Measurements from ENCODE around the gene ATP5IF1. TPM values are rescaled to one million over a fixed set of nuclear protein-coding genes. Genes with fewer than 3 reads are reported as not detected.

ATP5IF1 gene
- total RNA-seq: 100 to 1,000 TPM; 236 to 466 (median 385) TPM

GRCh38 chr1:28235755-28236655 is at the start of gene ATP5IF1:
ATP5IF1 (plus strand) TSS chr1:28236124; CDS start chr1:28236184, 60 bp downstream.
- peaks cover 12 to 17% of the 10 kb centered on the region in 2 donors for H3K4me1 ChIP-seq (replicated peaks in 1 of 2)

GRCh38 chr1:28190337-28190979 is 45.5 kb upstream of the ATP5IF1 start:
- 50 to 95% (median 74%) methylated on average over 1 to 3 of the region's 3 CpGs for WGBS, 10 experiments

More at GRCh38 chr1:28235755-28236655, at the start of gene ATP5IF1:
- ATAC-seq (replicated peaks in 6 of 8): peak; percentile 90 to 97 (median 96)
- Histone ChIP-seq H3K27ac (peak within 1 kb of the TSS; percentile 76 to 86), H3K4me3 (peak within 1 kb of the TSS; percentile 76 to 96 (median 88))
- 0 to 6% (median 1%) methylated on average over 1 to 49 of the region's 60 CpGs; no CpG with 5 or more reads in 4 of the 10 experiments for WGBS, 10 experiments
- in situ Hi-C loops (cut with MboI; ENCODE audit: low pct_unique_long_range_greater_than_20kb in 2 of 9, low sequenced_read_pairs in 9 of 9, unreplicated experiment in 9 of 9): no loop called here

GRCh38 chr1:28190996-28191645 is 44.8 kb upstream of the ATP5IF1 start:
- WGBS, 10 experiments: 55 to 100% (median 80%) methylated on average over 2 to 10 of the region's 12 CpGs
- in situ Hi-C loops (cut with MboI; ENCODE audit: low pct_unique_long_range_greater_than_20kb in 2 of 9, low sequenced_read_pairs in 9 of 9, unreplicated experiment in 9 of 9): no loop called here
- no peaks in the 10 kb centered on the region for H3K4me1 ChIP-seq (replicated peaks in 1 of 2)
- no peak for ATAC-seq (replicated peaks in 6 of 8)
- H3K4me3 ChIP-seq: no peak overlapping the region
- H3K27ac ChIP-seq: no peak overlapping the region

More at GRCh38 chr1:28190337-28190979, 45.5 kb upstream of the ATP5IF1 start:
- H3K27ac ChIP-seq: no peak overlapping the region
- in situ Hi-C loops (cut with MboI; ENCODE audit: low pct_unique_long_range_greater_than_20kb in 2 of 9, low sequenced_read_pairs in 9 of 9, unreplicated experiment in 9 of 9): no loop called here
- no peak overlapping the region for H3K4me3 ChIP-seq
- H3K4me1 ChIP-seq (replicated peaks in 1 of 2): no peaks in the 10 kb centered on the region
- no peak for ATAC-seq (replicated peaks in 6 of 8)

DNA sequence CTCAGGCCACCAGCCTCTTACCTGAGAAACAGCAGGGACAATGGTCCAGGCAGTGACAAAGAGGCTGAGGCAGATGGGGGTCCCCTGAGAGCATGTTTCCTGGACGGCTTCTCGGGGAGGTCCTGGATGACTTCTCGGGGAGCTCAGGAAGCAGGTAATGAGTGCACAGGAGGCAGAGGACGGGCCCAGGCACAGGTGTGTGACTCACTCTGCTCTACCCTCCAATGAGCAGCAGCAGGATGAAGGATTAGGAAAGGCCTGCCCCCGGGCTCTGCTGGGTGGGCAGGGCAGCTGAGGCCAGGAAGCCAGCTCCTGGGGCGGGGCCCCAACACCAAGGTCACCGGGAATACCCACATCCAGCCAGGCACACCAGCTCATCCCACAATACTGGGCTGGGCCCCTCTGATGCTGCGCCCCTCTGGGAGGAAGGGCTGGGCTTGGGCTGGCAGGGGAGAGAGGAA is 42.2 kb upstream of the ATP5IF1 start:
- Histone ChIP-seq H3K27ac (no peak overlapping the region), H3K4me1 (replicated peaks in 1 of 2) (no peaks in the 10 kb centered on the region), H3K4me3 (no peak overlapping the region)
- 81 to 100% (median 94%) methylated on average over 2 to 6 of the region's 8 CpGs; no CpG with 5 or more reads in 6 of the 10 experiments for WGBS, 10 experiments
- ATAC-seq (replicated peaks in 6 of 8): peak in 6 of 8 experiments; percentile 22 to 69 (median 28)
- in situ Hi-C loops (cut with MboI; ENCODE audit: low pct_unique_long_range_greater_than_20kb in 2 of 9, low sequenced_read_pairs in 9 of 9, unreplicated experiment in 9 of 9): no loop called here

DNA sequence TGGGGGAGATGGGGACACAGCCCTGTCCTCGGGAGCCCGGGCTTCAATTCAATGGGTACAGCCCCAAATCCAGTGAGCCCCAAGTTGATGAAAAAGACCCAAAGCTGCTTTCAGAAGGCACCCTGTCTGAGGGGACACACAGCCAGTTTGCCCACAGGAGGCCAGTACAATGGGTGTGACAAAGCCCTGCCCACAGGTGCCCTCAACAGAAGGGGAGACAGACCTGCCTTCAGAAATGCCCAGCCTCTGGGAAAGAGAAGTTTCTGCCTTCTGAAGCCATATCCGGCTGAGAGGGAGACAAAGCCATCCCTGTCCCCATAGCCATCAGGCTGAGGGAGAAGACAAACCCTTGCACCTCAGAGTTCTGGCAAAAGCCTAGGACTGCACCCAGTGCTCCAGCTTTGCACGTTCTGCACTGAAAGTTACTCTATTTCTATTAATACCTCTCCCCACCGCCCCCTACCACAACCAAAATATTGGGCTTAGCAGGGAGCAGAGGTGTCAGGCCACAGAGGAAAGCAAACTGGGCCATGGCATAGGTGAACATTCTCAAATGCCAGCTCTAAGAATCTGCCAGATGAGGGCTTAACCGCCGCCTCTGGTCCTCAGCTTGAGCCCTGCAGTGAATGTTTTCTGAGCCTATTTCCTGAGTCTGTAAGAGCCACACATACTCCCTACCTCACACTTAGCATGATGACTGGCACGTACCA is 41.4 kb upstream of the ATP5IF1 start:
- no peak overlapping the region for H3K27ac ChIP-seq
- H3K4me3 ChIP-seq: no peak overlapping the region
- peak in 1 of 8 experiments; percentile 7 for ATAC-seq (replicated peaks in 6 of 8)
- 75 to 100% (median 86%) methylated on average over 2 to 8 of the region's 8 CpGs; no CpG with 5 or more reads in 4 of the 10 experiments for WGBS, 10 experiments
- H3K4me1 ChIP-seq (replicated peaks in 1 of 2): no peaks in the 10 kb centered on the region
- in situ Hi-C loops (cut with MboI; ENCODE audit: low pct_unique_long_range_greater_than_20kb in 2 of 9, low sequenced_read_pairs in 9 of 9, unreplicated experiment in 9 of 9): no loop called here

GRCh38 chr1:28195780-28196179 is 40.1 kb upstream of the ATP5IF1 start:
- 67 to 100% (median 100%) methylated on average over 1 of the region's 1 CpG; no CpG with 5 or more reads in 4 of the 10 experiments for WGBS, 10 experiments
- in situ Hi-C loops (cut with MboI; ENCODE audit: low pct_unique_long_range_greater_than_20kb in 2 of 9, low sequenced_read_pairs in 9 of 9, unreplicated experiment in 9 of 9): no loop called here
- ATAC-seq (replicated peaks in 6 of 8): no peak
- no peak overlapping the region for H3K4me3 ChIP-seq
- H3K4me1 ChIP-seq (replicated peaks in 1 of 2): no peaks in the 10 kb centered on the region
- H3K27ac ChIP-seq: no peak overlapping the region

GRCh38 chr1:28196330-28196729 is 39.6 kb upstream of the ATP5IF1 start:
- no peak for ATAC-seq (replicated peaks in 6 of 8)
- in situ Hi-C loops (cut with MboI; ENCODE audit: low pct_unique_long_range_greater_than_20kb in 2 of 9, low sequenced_read_pairs in 9 of 9, unreplicated experiment in 9 of 9): no loop called here
- H3K27ac ChIP-seq: no peak overlapping the region
- H3K4me3 ChIP-seq: no peak overlapping the region
- WGBS, 10 experiments: 12 to 53% (median 25%) methylated on average over 1 to 3 of the region's 3 CpGs; no CpG with 5 or more reads in 5 of the 10 experiments
- no peaks in the 10 kb centered on the region for H3K4me1 ChIP-seq (replicated peaks in 1 of 2)

- peak in 1 of 8 experiments; percentile 30 for ATAC-seq (replicated peaks in 6 of 8)
These were observed 38.1 kb upstream of the ATP5IF1 start for GRCh38 chr1:28197682-28198415.

DNA sequence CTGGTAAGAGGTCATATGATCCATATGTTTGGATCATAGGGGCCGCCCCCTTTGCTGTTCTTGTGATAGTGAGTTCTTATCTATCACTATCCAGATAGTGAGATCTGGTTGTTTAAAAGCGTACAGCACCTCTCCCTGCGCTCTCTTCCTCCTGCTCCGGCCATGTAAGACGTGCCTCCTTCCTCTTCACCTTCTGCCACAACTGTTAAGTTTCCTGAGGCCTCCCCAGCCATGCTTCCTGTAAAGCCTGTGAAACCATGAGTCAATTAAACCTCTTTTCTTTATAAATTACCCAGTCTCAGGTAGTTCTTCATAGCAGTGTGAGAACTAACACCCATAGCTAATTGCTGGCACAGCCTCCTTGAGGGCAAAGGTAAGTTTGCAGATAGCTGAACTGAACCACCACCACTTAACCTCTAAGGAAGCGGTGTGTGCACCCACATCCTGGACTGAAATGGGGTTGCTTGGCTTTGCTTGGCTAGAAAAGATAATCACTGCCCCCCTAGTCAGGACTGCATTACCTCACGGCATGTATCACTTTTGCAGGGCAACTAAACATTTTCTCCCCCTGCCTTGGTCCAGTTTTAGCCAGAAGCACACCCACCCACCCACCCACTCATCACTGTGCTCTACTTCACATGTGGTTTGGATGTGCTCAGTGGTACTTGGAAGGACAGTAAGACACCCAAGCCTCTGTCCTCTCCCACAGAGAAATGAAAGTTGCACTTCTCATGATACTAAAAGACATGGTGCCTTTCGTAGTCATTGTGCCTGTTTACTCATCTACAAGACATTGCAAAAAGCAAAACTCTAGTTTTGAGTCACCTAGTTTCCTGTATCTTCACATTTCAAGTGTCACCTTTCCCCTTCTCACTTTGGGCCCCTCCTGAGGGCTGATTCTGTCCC is 36.3 kb upstream of the ATP5IF1 start:
- Histone ChIP-seq H3K4me1 (replicated peaks in 1 of 2) (no peaks in the 10 kb centered on the region), H3K4me3 (no peak overlapping the region), H3K27ac (no peak overlapping the region)
- ATAC-seq (replicated peaks in 6 of 8): no peak
- in situ Hi-C loops (cut with MboI; ENCODE audit: low pct_unique_long_range_greater_than_20kb in 2 of 9, low sequenced_read_pairs in 9 of 9, unreplicated experiment in 9 of 9): no loop called here
- 87 to 100% (median 98%) methylated on average over 1 to 8 of the region's 8 CpGs; no CpG with 5 or more reads in 1 of the 10 experiments for WGBS, 10 experiments

More at GRCh38 chr1:28197682-28198415, 38.1 kb upstream of the ATP5IF1 start:
- no peak overlapping the region for H3K27ac ChIP-seq
- H3K4me1 ChIP-seq (replicated peaks in 1 of 2): no peaks in the 10 kb centered on the region
- 80 to 96% (median 89%) methylated on average over 1 to 10 of the region's 12 CpGs; no CpG with 5 or more reads in 3 of the 10 experiments for WGBS, 10 experiments
- no peak overlapping the region for H3K4me3 ChIP-seq
- in situ Hi-C loops (cut with MboI; ENCODE audit: low pct_unique_long_range_greater_than_20kb in 2 of 9, low sequenced_read_pairs in 9 of 9, unreplicated experiment in 9 of 9): no loop called here

DNA sequence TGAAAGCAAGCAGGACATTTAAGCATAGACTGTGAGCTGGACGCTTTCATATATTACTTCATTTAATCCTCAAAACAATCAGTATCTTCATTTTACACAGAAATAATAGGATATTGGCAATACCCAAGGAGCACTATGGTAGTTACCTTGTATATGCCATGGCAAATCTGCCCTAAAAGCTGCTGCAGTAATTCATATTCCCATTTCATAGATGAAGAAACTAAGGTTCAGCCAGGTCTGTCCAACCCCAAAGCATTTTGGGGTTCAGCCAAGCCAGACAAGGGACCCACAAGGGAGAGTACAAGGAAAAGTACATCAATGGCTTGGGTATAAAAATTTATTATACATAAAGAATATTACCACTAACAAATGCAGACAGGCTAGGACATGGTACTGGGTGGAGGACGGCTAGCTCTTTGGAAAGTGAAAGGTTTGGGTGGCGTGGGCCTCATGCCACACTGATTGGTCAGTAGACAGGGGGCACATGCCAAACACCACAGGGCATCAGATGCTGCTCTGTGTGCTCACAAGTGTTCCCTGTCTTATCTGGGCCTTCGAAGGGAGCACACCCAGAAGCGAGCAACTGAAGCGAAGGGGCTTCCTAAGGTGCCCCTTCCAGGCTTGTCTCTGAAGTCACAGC is 35.6 kb upstream of the ATP5IF1 start:
- in situ Hi-C loops (cut with MboI; ENCODE audit: low pct_unique_long_range_greater_than_20kb in 2 of 9, low sequenced_read_pairs in 9 of 9, unreplicated experiment in 9 of 9): no loop called here
- WGBS, 10 experiments: 83 to 100% (median 95%) methylated on average over 1 to 6 of the region's 6 CpGs; no CpG with 5 or more reads in 3 of the 10 experiments
- no peak overlapping the region for H3K27ac ChIP-seq
- no peak for ATAC-seq (replicated peaks in 6 of 8)
- H3K4me3 ChIP-seq: no peak overlapping the region
- no peaks in the 10 kb centered on the region for H3K4me1 ChIP-seq (replicated peaks in 1 of 2)

GRCh38 chr1:28205243-28205642 is 30.7 kb upstream of the ATP5IF1 start:
- in situ Hi-C loops (cut with MboI; ENCODE audit: low pct_unique_long_range_greater_than_20kb in 2 of 9, low sequenced_read_pairs in 9 of 9, unreplicated experiment in 9 of 9): no loop called here
- WGBS, 10 experiments: 85 to 100% (median 100%) methylated on average over 1 to 4 of the region's 4 CpGs; no CpG with 5 or more reads in 2 of the 10 experiments

More at GRCh38 chr1:28205243-28205642, 30.7 kb upstream of the ATP5IF1 start:
- Histone ChIP-seq H3K27ac (no peak overlapping the region), H3K4me3 (no peak overlapping the region), H3K4me1 (replicated peaks in 1 of 2) (no peaks in the 10 kb centered on the region)
- no peak for ATAC-seq (replicated peaks in 6 of 8)

Measured in motor neuron (in vitro differentiated cells).